Endothelial cell (in vitro differentiated cells): ENCODE results near the gene MAP1B. TPM values are rescaled to one million over a fixed set of nuclear protein-coding genes. Genes with fewer than 3 reads are reported as not detected.
A peak's percentile ranks its signal among the peaks of the same experiment; 100 is the strongest.

Experiments used
- DNase-seq: peaks from one replicate; pipeline ENCODE4 v3.0.0; 2021; ENCODE audit warnings: low spot score
- H3K27ac Mint-ChIP-seq: one replicate; pipeline ENCODE4 v1.8.0; 2021; ENCODE audit warnings: mixed read lengths, inconsistent platforms; ENCODE audit not compliant: unreplicated experiment
- H3K27me3 Mint-ChIP-seq: one replicate; pipeline ENCODE4 v1.8.0; 2021; ENCODE audit warnings: mild to moderate bottlenecking, moderate library complexity, mixed read lengths, inconsistent platforms; ENCODE audit not compliant: unreplicated experiment
- H3K36me3 Mint-ChIP-seq: one replicate; pipeline ENCODE4 v1.8.0; 2021; ENCODE audit warnings: mild to moderate bottlenecking, low read depth, mixed read lengths, inconsistent platforms; ENCODE audit not compliant: unreplicated experiment
- H3K4me1 Mint-ChIP-seq: one replicate; pipeline ENCODE4 v1.8.0; 2021; ENCODE audit warnings: mild to moderate bottlenecking, mixed read lengths, inconsistent platforms; ENCODE audit not compliant: unreplicated experiment
- H3K4me3 Mint-ChIP-seq: one replicate; pipeline ENCODE4 v1.8.0; 2021; ENCODE audit warnings: mild to moderate bottlenecking, mixed read lengths, inconsistent platforms; ENCODE audit not compliant: unreplicated experiment
- H3K9me3 Mint-ChIP-seq: one replicate; pipeline ENCODE4 v1.8.0; 2021; ENCODE audit warnings: mixed read lengths, inconsistent platforms; ENCODE audit not compliant: unreplicated experiment
- CTCF ChIP-seq: fragments of 200-600 bp; sonication (generic); IDR thresholded peaks from one replicate; pipeline ENCODE4 v1.5.0; 2021; ENCODE audit warnings: antibody characterized with exemption; ENCODE audit not compliant: unreplicated experiment
- total RNA-seq: library from RNA; stranded (reverse); fragmentation: NEBNext Ultra II Directional; extraction: Animal tissue kit (Norgen Biotek cat#: 25700); gene quantifications from one replicate; pipeline ENCODE4 v1.2.1, GENCODE V29; 2021; ENCODE audit not compliant: unreplicated experiment

The MAP1B gene
- total RNA-seq, 1 donor from 2014 or later = 251 TPM

GRCh38 chr5:72151169-72151568 is 43.9 kb downstream of the MAP1B start:
- no peak overlapping the region for H3K4me3 Mint-ChIP-seq
- no peak for TF ChIP-seq CTCF
- H3K4me1 Mint-ChIP-seq = peaks cover 56% of the 10 kb centered on the region
- H3K27me3 Mint-ChIP-seq = no peaks in the 10 kb centered on the region
- no peaks in the 10 kb centered on the region for H3K9me3 Mint-ChIP-seq
- H3K36me3 Mint-ChIP-seq = peaks cover 21% of the 10 kb centered on the region
- no peak overlapping the region for H3K27ac Mint-ChIP-seq
- no peak for DNase-seq

DNA sequence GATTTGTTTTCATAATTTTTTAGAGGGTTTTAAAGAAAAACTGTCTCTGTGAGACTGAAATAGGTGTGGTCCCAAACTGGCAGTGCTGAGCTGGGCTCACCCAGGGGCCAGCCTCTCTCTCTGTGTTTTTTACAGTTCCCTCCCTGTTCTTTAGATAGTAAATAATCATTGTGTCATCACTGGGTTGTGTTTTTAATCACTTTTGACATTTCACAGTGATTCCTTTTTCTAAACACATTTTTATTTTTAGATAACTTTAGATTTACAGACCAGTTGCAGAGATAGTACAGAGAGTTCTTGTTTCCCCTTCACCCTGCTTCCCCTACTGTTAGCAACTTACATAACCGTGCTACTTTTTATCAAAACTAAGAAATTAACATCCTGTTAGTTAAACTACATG is 44.4 kb downstream of the MAP1B start:
- Mint-ChIP-seq H3K9me3 (no peaks in the 10 kb centered on the region), H3K4me1 (peaks cover 58% of the 10 kb centered on the region), H3K27ac (no peak overlapping the region), H3K36me3 (peaks cover 22% of the 10 kb centered on the region), H3K27me3 (no peaks in the 10 kb centered on the region), H3K4me3 (no peak overlapping the region)
- no peak for DNase-seq
- no peak for TF ChIP-seq CTCF

DNA sequence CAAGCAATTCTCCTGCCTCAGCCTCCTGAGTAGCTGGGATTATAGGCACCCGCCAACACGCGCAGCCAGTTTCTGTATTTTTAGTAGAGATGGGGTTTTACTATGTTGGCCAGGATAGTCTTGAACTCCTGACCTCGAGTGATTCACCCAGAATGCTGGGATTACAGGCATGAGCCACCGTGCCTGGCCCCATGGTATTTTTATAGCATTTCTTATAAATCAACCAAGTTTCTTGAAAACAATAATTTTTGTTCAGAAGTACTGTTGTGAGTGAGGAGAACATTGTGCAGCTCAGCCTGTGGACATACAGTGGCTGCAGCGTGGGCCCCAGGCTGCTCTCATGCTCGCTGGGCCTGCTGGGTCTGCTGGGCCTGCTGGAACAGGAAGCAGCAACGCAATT is 45.3 kb downstream of the MAP1B start:
- Mint-ChIP-seq H3K36me3 (peaks cover 22% of the 10 kb centered on the region), H3K4me3 (no peak overlapping the region), H3K27ac (no peak overlapping the region), H3K27me3 (no peaks in the 10 kb centered on the region), H3K4me1 (peaks cover 60% of the 10 kb centered on the region), H3K9me3 (no peaks in the 10 kb centered on the region)
- no peak for TF ChIP-seq CTCF
- DNase-seq = no peak

- Mint-ChIP-seq H3K27ac (peak overlapping the region; percentile 14), H3K4me1 (peaks cover 57% of the 10 kb centered on the region), H3K27me3 (no peaks in the 10 kb centered on the region), H3K9me3 (no peaks in the 10 kb centered on the region), H3K4me3 (no peak overlapping the region), H3K36me3 (peaks cover 23% of the 10 kb centered on the region)
- no peak for DNase-seq
- no peak for TF ChIP-seq CTCF
Observed at GRCh38 chr5:72153551-72153950, 46.3 kb downstream of the MAP1B start.

GRCh38 chr5:72154076-72154756 is 46.9 kb downstream of the MAP1B start:
- no peak for DNase-seq
- no peaks in the 10 kb centered on the region for H3K9me3 Mint-ChIP-seq
- H3K4me1 Mint-ChIP-seq = peaks cover 57% of the 10 kb centered on the region
- H3K27ac Mint-ChIP-seq = no peak overlapping the region
- H3K27me3 Mint-ChIP-seq = no peaks in the 10 kb centered on the region
- H3K4me3 Mint-ChIP-seq = no peak overlapping the region
- no peak for TF ChIP-seq CTCF
- H3K36me3 Mint-ChIP-seq = peaks cover 21% of the 10 kb centered on the region
